Osteoblast (primary cell): ENCODE measurements around the gene EP300. TPM values are rescaled to one million over a fixed set of nuclear protein-coding genes. Genes with fewer than 3 reads are reported as not detected.
"Not testable (repeated sequence)": the region's sequence is repeated elsewhere in the genome, so short reads cannot be mapped to it uniquely, and the experiment has no call there.

Experiments used
- DNase-seq: peaks from one replicate; pipeline ENCODE4 v3.0.0; 2011; ENCODE audit warnings: low spot score, mixed read lengths; ENCODE audit not compliant: insufficient read length; ENCODE audit errors: missing footprints
- H2AFZ ChIP-seq: 2 replicates; pipeline ENCODE4 v1.6.0; 2011; ENCODE audit warnings: mild to moderate bottlenecking, low read length
- H3K27ac ChIP-seq: 2 replicates; pipeline ENCODE4 v1.5.1; 2011; ENCODE audit warnings: mild to moderate bottlenecking, low read depth, low read length, moderate library complexity
- H3K27me3 ChIP-seq: 2 replicates; pipeline ENCODE4 v1.6.0; 2012; ENCODE audit warnings: mild to moderate bottlenecking, control low read depth, inconsistent platforms, low read length, moderate library complexity; ENCODE audit not compliant: insufficient read depth
- H3K36me3 ChIP-seq: 2 replicates; pipeline ENCODE4 v1.5.1; 2011; ENCODE audit warnings: mild to moderate bottlenecking, low read length, control low read depth, moderate library complexity; ENCODE audit not compliant: insufficient read depth
- H3K4me1 ChIP-seq: 2 replicates; pipeline ENCODE4 v1.5.1; 2011; ENCODE audit warnings: mild to moderate bottlenecking, low read length, control low read depth, moderate library complexity; ENCODE audit not compliant: insufficient read depth
- H3K4me2 ChIP-seq: 2 replicates; pipeline ENCODE4 v1.6.0; 2011; ENCODE audit warnings: mild to moderate bottlenecking, low read length; ENCODE audit not compliant: insufficient read depth
- H3K4me3 ChIP-seq: fragments of 200-600 bp; sonication (generic); 3 replicates; pipeline ENCODE4 v1.5.1; 2012; ENCODE audit warnings: mild to moderate bottlenecking, low read length, inconsistent platforms; ENCODE audit not compliant: insufficient read depth
- H3K79me2 ChIP-seq: 2 replicates; pipeline ENCODE4 v1.6.0; 2012; ENCODE audit warnings: mild to moderate bottlenecking, low read length, control low read depth, inconsistent platforms; ENCODE audit not compliant: insufficient read depth
- H3K9me3 ChIP-seq: 2 replicates; pipeline ENCODE4 v1.5.1; 2011; ENCODE audit warnings: low read depth, low read length, control low read depth
- H4K20me1 ChIP-seq: 2 replicates; pipeline ENCODE4 v1.6.0; 2012; ENCODE audit warnings: mild to moderate bottlenecking, low read length, control low read depth; ENCODE audit not compliant: insufficient read depth
- CTCF ChIP-seq: IDR thresholded peaks from 2 replicates; pipeline ENCODE4 v1.5.1; 2011; ENCODE audit warnings: mild to moderate bottlenecking, low read depth, low read length, moderate library complexity; ENCODE audit errors: extremely low read depth
- total RNA-seq: library from RNA; depleted of rRNA; stranded (reverse); fragments of >200 nt; gene quantifications from 2 replicates; pipeline ENCODE4 v1.2.3, GENCODE V29; 2012

Gene EP300
- 67.7 and 71.0 TPM in 2 replicates for total RNA-seq

GRCh38 chr22:41092023-41092817 lies at the start of gene EP300:
Gene EP300, plus strand, starts transcription at chr22:41092592. Its CDS starts 413 bp downstream, at chr22:41093005.
- no peak for TF ChIP-seq CTCF
- Histone ChIP-seq H3K4me2 (peak within 1 kb of the TSS; percentile 93), H3K27me3 (no peaks in the 10 kb centered on the region), H3K4me1 (peaks cover 35% of the 10 kb centered on the region), H4K20me1 (peaks cover 35% of the 10 kb centered on the region), H3K79me2 (peaks cover 55% of the 10 kb centered on the region), H3K9me3 (no peaks in the 10 kb centered on the region), H3K36me3 (no peaks in the 10 kb centered on the region), H2AFZ (peak within 1 kb of the TSS; percentile 85), H3K27ac (peak within 1 kb of the TSS; percentile 90), H3K4me3 (peak within 1 kb of the TSS; percentile 94)
- peak; percentile 94 for DNase-seq

DNA sequence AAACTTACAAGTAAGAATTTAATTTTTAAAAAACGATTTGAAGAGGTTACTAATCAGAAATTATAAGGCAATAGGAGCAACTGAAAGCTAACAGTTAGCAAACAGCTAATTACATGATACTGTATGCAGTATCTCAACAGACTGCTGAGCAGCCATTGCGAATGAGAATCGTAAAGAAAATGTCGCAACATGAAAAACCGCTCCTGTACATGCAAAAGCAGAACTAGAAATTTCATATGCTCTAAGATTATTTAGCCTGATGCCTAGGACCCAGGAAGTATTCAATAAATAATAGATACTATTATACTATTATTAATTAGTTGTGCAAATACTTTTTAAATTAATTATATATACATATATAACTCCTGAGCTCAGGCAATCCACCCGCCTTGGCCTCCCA lies 48.7 kb upstream of the EP300 start:
- DNase-seq: no peak
- no peak for TF ChIP-seq CTCF
- no peak overlapping the region for H2AFZ ChIP-seq
- H3K27me3 ChIP-seq: peaks cover 3% of the 10 kb centered on the region
- H3K79me2 ChIP-seq: no peaks in the 10 kb centered on the region
- H3K36me3 ChIP-seq: no peaks in the 10 kb centered on the region
- H3K9me3 ChIP-seq: no peaks in the 10 kb centered on the region
- H3K4me3 ChIP-seq: no peak overlapping the region
- no peak overlapping the region for H3K4me2 ChIP-seq
- no peak overlapping the region for H3K27ac ChIP-seq
- H3K4me1 ChIP-seq: peaks cover 3% of the 10 kb centered on the region
- no peaks in the 10 kb centered on the region for H4K20me1 ChIP-seq

- not testable (repeated sequence) for H3K9me3 ChIP-seq, H3K27ac ChIP-seq, H4K20me1 ChIP-seq, DNase-seq, H3K79me2 ChIP-seq, H3K27me3 ChIP-seq, H3K4me1 ChIP-seq, H3K4me3 ChIP-seq, H3K4me2 ChIP-seq, H3K36me3 ChIP-seq, H2AFZ ChIP-seq
These were observed 46.8 kb upstream of the EP300 start for GRCh38 chr22:41045575-41045974.

DNA sequence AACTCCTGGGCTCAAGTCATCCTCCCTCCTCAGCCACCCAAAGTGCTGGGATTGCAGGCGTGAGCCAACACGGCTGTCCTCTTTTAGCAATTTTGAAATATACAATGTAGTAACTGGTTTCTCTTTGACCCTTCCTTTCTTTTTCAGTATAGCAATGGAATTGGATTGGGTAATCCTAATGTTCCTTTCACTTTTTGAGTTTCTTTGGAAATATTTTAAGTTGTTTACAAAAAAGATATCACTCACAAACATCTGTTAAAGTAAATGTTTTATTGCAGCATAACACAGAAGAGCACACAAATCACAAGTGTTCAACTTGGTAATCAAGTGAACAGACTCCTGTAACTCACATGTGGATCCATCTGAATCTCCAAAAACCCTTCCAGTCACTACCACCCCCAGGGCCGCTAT lies 44.6 kb upstream of the EP300 start:
- no peaks in the 10 kb centered on the region for H3K36me3 ChIP-seq
- no peak overlapping the region for H2AFZ ChIP-seq
- no peak for DNase-seq
- TF ChIP-seq CTCF: no peak
- H3K27me3 ChIP-seq: no peaks in the 10 kb centered on the region
- H3K27ac ChIP-seq: no peak overlapping the region
- H4K20me1 ChIP-seq: no peaks in the 10 kb centered on the region
- H3K4me2 ChIP-seq: no peak overlapping the region
- H3K9me3 ChIP-seq: no peaks in the 10 kb centered on the region
- no peaks in the 10 kb centered on the region for H3K79me2 ChIP-seq
- no peak overlapping the region for H3K4me3 ChIP-seq
- peaks cover 8% of the 10 kb centered on the region for H3K4me1 ChIP-seq

DNA sequence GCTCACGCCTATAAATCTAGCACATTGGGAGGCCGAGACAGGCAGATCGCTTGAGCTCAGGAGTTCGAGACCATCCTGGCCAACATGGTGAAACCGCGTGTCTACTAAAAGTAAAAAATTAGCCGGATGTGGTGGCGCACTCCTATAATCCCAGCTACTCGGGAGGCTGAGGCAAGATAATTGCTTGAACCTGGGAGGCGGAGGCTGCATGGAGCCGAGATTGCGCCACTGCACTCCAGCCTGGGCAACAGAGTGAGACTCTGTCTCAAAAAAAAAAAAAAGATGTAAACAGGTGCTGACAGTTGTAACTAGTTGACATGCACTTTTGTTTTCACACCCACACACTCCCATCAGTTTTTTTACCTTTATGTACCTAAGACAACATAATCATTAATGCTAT lies 44.0 kb upstream of the EP300 start:
- not testable (repeated sequence) for DNase-seq, H3K27ac ChIP-seq, H3K27me3 ChIP-seq, H3K36me3 ChIP-seq, H4K20me1 ChIP-seq, H3K79me2 ChIP-seq, H3K9me3 ChIP-seq
- peak overlapping the region; percentile 90 for H2AFZ ChIP-seq
- H3K4me1 ChIP-seq: peaks cover 14% of the 10 kb centered on the region
- H3K4me3 ChIP-seq: peak overlapping the region; percentile 47
- H3K4me2 ChIP-seq: peak overlapping the region; percentile 74
